HAP-1 (cell line): ENCODE results near the gene LETM1.

Experiments
- DNase-seq, 2 experiments: peaks; one replicate each; pipeline ENCODE4 v3.0.0-alpha.2; 2016 to 2020; ENCODE audit warnings: low spot score in 2 of 2
- H3K27me3 ChIP-seq: fragments of 250-450 bp; sonication (Bioruptor Pico); 2 replicates; pipeline ENCODE4 v1.5.1; 2020; ENCODE audit warnings: low read depth, mild to moderate bottlenecking, moderate library complexity
- H3K36me3 ChIP-seq: fragments of 250-450 bp; sonication (Bioruptor Pico); replicated peaks from 2 replicates; pipeline ENCODE4 v1.5.1; 2020; ENCODE audit warnings: mild to moderate bottlenecking
- H3K4me1 ChIP-seq: fragments of 250-450 bp; sonication (Bioruptor Pico); 2 replicates; pipeline ENCODE4 v1.5.1; 2020; ENCODE audit warnings: mild to moderate bottlenecking
- H3K4me3 ChIP-seq: fragments of 250-450 bp; sonication (Bioruptor Pico); 2 replicates; pipeline ENCODE4 v1.5.1; 2020; ENCODE audit warnings: mild to moderate bottlenecking, moderate library complexity
- H3K9me3 ChIP-seq: fragments of 250-450 bp; sonication (Bioruptor Pico); 2 replicates; pipeline ENCODE4 v1.5.1; 2020; ENCODE audit warnings: mild to moderate bottlenecking, moderate library complexity
- in situ Hi-C: fragments of 300-500 bp; cut with MboI; formaldehyde crosslinking; loops from 3 replicates; pipeline ENCODE4 v1.14.3; 2020; ENCODE audit warnings: low sequenced_read_pairs, inconsistent platforms, mixed read lengths

LETM1 gene

GRCh38 chr4:1821679-1822567 lies 34.0 kb downstream of the LETM1 start:
- DNase-seq, result no peak
- H3K36me3 ChIP-seq, result peaks cover 83% of the 10 kb centered on the region
- H3K27me3 ChIP-seq, result no peaks in the 10 kb centered on the region
- no peaks in the 10 kb centered on the region for H3K4me1 ChIP-seq
- in situ Hi-C loops, result no loop called here
- no peaks in the 10 kb centered on the region for H3K9me3 ChIP-seq
- no peak overlapping the region for H3K4me3 ChIP-seq

DNA sequence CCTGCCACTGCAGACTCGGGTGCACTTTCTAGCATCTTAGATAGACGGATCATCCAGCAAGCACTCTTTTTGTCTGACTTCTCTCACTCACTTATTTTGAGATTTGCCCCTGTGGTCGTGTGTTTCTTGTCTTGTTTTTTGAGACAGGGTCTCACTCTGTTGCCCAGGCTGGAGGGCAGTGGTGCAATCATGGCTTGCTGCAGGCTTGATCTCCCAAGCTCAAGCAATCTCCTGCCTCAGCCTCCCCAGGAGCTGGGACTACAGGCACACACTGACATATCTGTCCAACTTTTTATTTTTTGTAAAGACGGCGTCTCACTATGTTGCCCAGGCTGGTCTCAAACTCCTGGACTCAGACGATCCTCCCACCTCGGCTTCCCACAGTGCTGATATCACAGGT lies 36.1 kb downstream of the LETM1 start:
- no peaks in the 10 kb centered on the region for H3K9me3 ChIP-seq
- no peak overlapping the region for H3K4me3 ChIP-seq
- no peaks in the 10 kb centered on the region for H3K27me3 ChIP-seq
- in situ Hi-C loops, result loop anchor here (5.0 kb wide), 1 partner anchor 78 kb away; no protein-coding TSS in a partner anchor
- DNase-seq, result no peak
- peaks cover 86% of the 10 kb centered on the region for H3K36me3 ChIP-seq
- no peaks in the 10 kb centered on the region for H3K4me1 ChIP-seq

DNA sequence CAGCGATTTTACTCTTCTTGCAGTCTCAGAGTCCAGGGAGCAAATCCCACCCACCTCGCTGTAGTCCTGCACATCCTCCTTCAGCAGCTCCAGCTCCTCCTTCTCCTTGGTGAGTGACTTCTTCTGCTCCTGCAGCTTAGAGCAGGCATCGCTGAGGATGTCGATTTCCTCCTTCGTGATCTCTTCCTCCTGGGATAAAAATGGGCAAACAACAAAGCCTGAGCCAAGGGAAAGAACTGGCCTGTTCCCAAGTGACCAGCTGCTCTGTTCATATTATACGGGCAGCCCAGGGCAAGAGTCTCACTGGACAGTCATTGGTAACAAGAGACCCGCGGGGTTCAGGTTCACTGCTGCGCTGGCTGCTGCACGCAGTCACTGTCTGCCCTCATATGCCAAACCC lies 36.7 kb downstream of the LETM1 start:
- Histone ChIP-seq H3K4me1 (no peaks in the 10 kb centered on the region), H3K9me3 (no peaks in the 10 kb centered on the region), H3K27me3 (no peaks in the 10 kb centered on the region), H3K4me3 (no peak overlapping the region), H3K36me3 (peaks cover 86% of the 10 kb centered on the region)
- in situ Hi-C loops, result loop anchor here (5.0 kb wide), 1 partner anchor 77 kb away; no protein-coding TSS in a partner anchor
- DNase-seq, result no peak

DNA sequence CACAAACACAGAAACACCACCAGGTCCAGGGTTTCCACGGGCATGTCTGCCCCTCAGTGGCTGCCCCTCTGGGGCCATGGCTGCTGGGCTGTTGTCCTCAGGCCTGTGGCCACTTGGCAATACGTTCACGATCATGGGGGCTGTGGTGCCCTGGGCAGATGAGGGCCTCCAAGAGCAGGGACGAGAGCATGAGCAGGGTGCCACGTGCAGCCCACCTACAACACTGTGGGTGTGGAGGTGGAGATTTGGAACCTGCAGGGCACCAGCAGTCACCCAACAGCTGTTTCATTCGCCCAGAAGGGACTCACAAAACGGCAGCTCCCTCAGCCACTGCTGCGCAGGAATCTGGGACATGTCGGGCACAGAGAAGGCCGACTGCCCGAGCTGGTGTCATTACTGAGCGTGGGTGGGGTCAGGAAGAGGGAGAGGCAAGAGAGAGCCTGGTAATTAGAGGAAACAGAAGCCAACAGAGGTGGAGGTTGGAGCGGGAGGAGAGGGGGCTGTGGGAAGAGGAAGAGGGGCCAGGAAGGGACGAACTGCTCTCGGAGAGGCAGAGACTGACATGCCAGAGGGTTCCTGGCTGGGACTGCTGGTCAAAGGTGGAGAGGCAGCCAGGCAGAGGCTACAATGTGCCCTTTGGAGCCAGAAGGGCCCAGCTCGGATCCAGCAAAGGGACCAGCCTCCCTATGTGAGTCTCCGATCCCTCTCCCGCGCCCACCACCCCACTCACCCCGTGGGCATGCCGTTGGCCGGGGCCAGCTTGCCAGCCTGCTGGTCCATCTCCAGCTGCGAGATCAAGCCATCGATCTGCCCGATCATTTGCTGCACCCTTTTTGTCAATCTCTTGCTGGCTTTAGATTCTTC lies 39.7 kb downstream of the LETM1 start:
- no peak overlapping the region for H3K4me3 ChIP-seq
- in situ Hi-C loops, result loop anchor here (5.0 kb wide), 1 partner anchor 74 kb away; no protein-coding TSS in a partner anchor
- no peaks in the 10 kb centered on the region for H3K9me3 ChIP-seq
- no peaks in the 10 kb centered on the region for H3K27me3 ChIP-seq
- DNase-seq, result no peak
- H3K36me3 ChIP-seq, result peaks cover 72% of the 10 kb centered on the region
- H3K4me1 ChIP-seq, result no peaks in the 10 kb centered on the region

- H3K36me3 ChIP-seq, result peaks cover 71% of the 10 kb centered on the region
These were observed 40.6 kb downstream of the LETM1 start for GRCh38 chr4:1815096-1815996.

DNA sequence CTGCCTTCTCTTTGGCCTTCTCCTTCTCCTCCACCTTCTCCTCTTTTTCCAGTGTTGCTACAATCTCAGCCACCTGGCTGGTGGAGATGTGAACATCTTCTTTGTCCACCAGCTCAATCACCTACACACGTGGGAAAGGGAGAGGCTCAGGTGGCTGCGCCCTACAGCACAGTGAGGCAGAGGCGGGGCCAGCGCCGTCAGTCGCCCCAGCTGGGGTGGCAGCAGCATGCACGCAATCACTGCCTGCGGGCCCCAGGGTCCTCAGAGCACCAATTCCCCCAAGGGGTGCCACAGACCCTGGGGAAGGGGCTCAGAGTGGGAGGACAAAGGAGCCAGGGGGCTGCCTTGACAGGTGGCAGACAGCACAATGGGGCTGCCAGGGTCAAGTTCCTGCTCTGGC lies 41.5 kb downstream of the LETM1 start:
- Histone ChIP-seq H3K4me3 (no peak overlapping the region), H3K4me1 (no peaks in the 10 kb centered on the region), H3K27me3 (no peaks in the 10 kb centered on the region), H3K9me3 (no peaks in the 10 kb centered on the region), H3K36me3 (peaks cover 64% of the 10 kb centered on the region)
- no peak for DNase-seq
- in situ Hi-C loops, result no loop called here

More at GRCh38 chr4:1815096-1815996, 40.6 kb downstream of the LETM1 start:
- Histone ChIP-seq H3K4me1 (no peaks in the 10 kb centered on the region), H3K27me3 (no peaks in the 10 kb centered on the region), H3K9me3 (no peaks in the 10 kb centered on the region), H3K4me3 (no peak overlapping the region)
- no peak for DNase-seq
- in situ Hi-C loops, result loop anchor here (5.0 kb wide), 1 partner anchor 73 kb away; no protein-coding TSS in a partner anchor

- in situ Hi-C loops, result no loop called here
- H3K4me1 ChIP-seq, result no peaks in the 10 kb centered on the region
- peaks cover 60% of the 10 kb centered on the region for H3K36me3 ChIP-seq
- peak in 1 of 2 experiments; percentile 38 for DNase-seq
- no peaks in the 10 kb centered on the region for H3K9me3 ChIP-seq
- H3K27me3 ChIP-seq, result no peaks in the 10 kb centered on the region
- no peak overlapping the region for H3K4me3 ChIP-seq
These were observed 42.0 kb downstream of the LETM1 start for GRCh38 chr4:1813915-1814314.

DNA sequence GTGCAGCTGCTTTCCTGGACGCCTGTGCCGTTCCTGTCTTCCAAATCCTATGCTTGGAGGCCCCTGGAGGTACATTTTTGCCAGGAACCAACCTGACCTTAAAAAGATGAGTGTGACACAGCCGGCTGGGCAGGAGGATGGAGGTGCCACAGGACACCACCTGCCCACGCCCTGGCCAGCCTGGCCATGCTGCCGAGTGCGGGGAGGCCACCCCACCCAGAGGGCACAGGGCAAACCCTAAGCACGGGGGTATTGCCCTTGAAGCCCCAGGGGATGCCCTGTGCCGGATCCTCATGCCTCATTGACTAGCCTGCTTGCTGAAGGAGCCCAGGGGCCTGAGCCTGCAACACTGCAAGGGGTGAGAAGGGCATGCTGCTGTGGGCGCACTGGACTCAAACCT lies 42.7 kb downstream of the LETM1 start:
- Histone ChIP-seq H3K27me3 (no peaks in the 10 kb centered on the region), H3K4me1 (no peaks in the 10 kb centered on the region), H3K9me3 (no peaks in the 10 kb centered on the region), H3K4me3 (no peak overlapping the region), H3K36me3 (peaks cover 54% of the 10 kb centered on the region)
- in situ Hi-C loops, result no loop called here
- no peak for DNase-seq

- in situ Hi-C loops, result no loop called here
- H3K36me3 ChIP-seq, result peaks cover 49% of the 10 kb centered on the region
- H3K27me3 ChIP-seq, result no peaks in the 10 kb centered on the region
- no peak for DNase-seq
- no peaks in the 10 kb centered on the region for H3K4me1 ChIP-seq
- no peaks in the 10 kb centered on the region for H3K9me3 ChIP-seq
- H3K4me3 ChIP-seq, result no peak overlapping the region
These were observed 43.2 kb downstream of the LETM1 start for GRCh38 chr4:1812720-1813119.

- H3K9me3 ChIP-seq, result no peaks in the 10 kb centered on the region
- DNase-seq, result no peak
- in situ Hi-C loops, result no loop called here
- H3K4me1 ChIP-seq, result no peaks in the 10 kb centered on the region
- H3K36me3 ChIP-seq, result peaks cover 41% of the 10 kb centered on the region
- no peaks in the 10 kb centered on the region for H3K27me3 ChIP-seq
- H3K4me3 ChIP-seq, result no peak overlapping the region
These were observed 45.2 kb downstream of the LETM1 start for GRCh38 chr4:1810765-1811164.

- no peak overlapping the region for H3K4me3 ChIP-seq
- no peaks in the 10 kb centered on the region for H3K27me3 ChIP-seq
- in situ Hi-C loops, result no loop called here
- peaks cover 41% of the 10 kb centered on the region for H3K36me3 ChIP-seq
- H3K4me1 ChIP-seq, result no peaks in the 10 kb centered on the region
- peak; percentile 61 to 89 for DNase-seq
- H3K9me3 ChIP-seq, result no peaks in the 10 kb centered on the region
These were observed 46.0 kb downstream of the LETM1 start for GRCh38 chr4:1809754-1810502.

- H3K4me3 ChIP-seq, result no peak overlapping the region
- in situ Hi-C loops, result no loop called here
- no peaks in the 10 kb centered on the region for H3K4me1 ChIP-seq
- DNase-seq, result no peak
- no peaks in the 10 kb centered on the region for H3K9me3 ChIP-seq
- peaks cover 40% of the 10 kb centered on the region for H3K36me3 ChIP-seq
- no peaks in the 10 kb centered on the region for H3K27me3 ChIP-seq
These were observed 46.9 kb downstream of the LETM1 start for GRCh38 chr4:1808851-1809753.
